ENCODE results near the gene C14orf132.
A peak's percentile ranks its signal among the peaks of the same experiment; 100 is the strongest.

The C14orf132 gene

DNA sequence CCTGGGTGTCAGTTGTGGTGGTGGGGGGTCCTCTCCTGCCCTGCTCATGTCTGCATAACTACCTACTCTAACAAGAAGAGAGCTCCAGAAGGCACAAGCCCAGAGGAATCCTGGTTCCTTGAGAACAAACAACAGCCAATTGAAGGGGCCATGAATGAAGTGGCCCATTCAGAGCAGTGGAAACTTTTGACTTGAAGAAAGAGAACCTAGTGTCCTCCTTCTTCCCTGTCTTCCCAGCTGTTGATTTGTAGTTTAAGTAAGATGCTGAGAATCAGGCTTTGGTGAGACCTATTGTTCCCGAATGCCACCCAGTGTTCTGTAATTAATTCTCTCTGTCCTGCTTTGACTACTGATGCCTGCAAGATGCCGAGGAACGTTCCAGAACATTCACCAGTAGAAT is 79.2 kb downstream of the C14orf132 start:
- TF ChIP-seq POLR2A (IDR thresholded peaks at IDR 0.05; ENCODE audit: low read depth, low read length) (no peak), TAF1 (IDR thresholded peaks at IDR 0.05; ENCODE audit: borderline replicate concordance, low read depth, low read length) (no peak), POLR2AphosphoS5 (IDR thresholded peaks at IDR 0.05; ENCODE audit: low read depth, low read length) (no peak)
- no peak for FAIRE-seq
- DNase-seq (ENCODE audit: insufficient read length) = no peak

DNA sequence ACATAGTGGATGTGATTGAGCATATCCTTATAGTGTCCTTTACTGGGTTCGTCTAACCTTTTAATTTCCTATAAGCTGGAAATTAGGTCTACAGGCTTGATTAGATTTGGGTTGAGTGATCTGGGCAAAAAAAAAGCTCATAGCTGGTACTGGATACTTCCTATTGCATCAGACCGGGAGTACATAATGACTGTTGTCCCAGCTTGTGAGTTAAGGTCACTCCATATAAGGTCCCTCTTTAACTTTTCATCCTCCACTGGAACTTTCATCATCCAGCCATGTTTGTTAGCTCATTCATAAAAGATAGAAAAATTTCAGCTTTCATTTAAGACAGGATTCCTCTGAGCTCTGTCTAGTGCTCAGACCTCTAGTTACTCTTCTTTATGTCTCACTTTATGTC is 80.8 kb downstream of the C14orf132 start:
- DNase-seq (ENCODE audit: insufficient read length) (no peak), FAIRE-seq (no peak)
- TF ChIP-seq POLR2AphosphoS5 (IDR thresholded peaks at IDR 0.05; ENCODE audit: low read depth, low read length) = no peak
- TF ChIP-seq TAF1 (IDR thresholded peaks at IDR 0.05; ENCODE audit: borderline replicate concordance, low read depth, low read length) = no peak
- TF ChIP-seq POLR2A (IDR thresholded peaks at IDR 0.05; ENCODE audit: low read depth, low read length) = no peak

DNA sequence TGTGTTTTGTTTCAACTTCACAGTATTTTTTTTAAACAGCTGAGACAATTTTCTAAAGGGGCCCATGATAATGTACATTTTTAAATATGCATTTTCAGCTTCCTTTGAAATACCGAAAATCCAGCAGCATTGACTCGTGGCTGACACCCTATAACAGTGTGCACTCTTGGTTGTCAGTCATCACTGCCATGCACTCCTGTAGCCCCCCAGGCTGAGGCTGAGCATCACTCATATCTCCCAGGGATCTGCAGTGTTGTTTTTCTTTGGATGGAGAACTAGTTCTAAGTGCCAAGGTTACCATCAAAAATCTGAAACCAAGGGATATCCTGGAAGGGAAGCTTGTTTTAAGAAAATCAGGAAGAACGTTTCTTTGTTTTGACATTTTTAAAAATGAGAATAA is 81.2 kb downstream of the C14orf132 start:
- DNase-seq (ENCODE audit: insufficient read length) (no peak), FAIRE-seq (no peak)
- no peak for TF ChIP-seq POLR2A (IDR thresholded peaks at IDR 0.05; ENCODE audit: low read depth, low read length)
- no peak for TF ChIP-seq TAF1 (IDR thresholded peaks at IDR 0.05; ENCODE audit: borderline replicate concordance, low read depth, low read length)
- TF ChIP-seq POLR2AphosphoS5 (IDR thresholded peaks at IDR 0.05; ENCODE audit: low read depth, low read length) = no peak

DNA sequence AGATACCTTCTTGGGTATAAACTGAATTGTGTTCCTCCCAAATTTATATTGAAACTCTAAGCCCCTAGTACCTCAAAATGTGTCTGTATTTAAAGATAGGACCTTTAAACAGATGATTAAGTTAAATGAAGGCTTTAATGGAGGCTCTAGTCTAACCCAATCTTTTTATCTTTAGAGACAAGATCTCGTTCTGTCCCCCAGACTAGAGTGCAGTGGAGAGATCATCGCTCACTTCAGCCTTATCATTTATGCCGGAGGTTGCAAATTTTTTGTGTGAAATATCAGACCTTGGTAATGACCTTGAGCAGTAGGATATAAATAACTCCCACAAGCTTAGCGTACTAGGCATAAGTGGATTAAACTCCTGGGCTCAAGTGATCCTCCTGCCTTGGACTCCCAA is 81.8 kb downstream of the C14orf132 start:
- TF ChIP-seq POLR2A (IDR thresholded peaks at IDR 0.05; ENCODE audit: low read depth, low read length) = no peak
- TF ChIP-seq TAF1 (IDR thresholded peaks at IDR 0.05; ENCODE audit: borderline replicate concordance, low read depth, low read length) = no peak
- TF ChIP-seq POLR2AphosphoS5 (IDR thresholded peaks at IDR 0.05; ENCODE audit: low read depth, low read length) = no peak
- FAIRE-seq (no peak), DNase-seq (ENCODE audit: insufficient read length) (no peak)

DNA sequence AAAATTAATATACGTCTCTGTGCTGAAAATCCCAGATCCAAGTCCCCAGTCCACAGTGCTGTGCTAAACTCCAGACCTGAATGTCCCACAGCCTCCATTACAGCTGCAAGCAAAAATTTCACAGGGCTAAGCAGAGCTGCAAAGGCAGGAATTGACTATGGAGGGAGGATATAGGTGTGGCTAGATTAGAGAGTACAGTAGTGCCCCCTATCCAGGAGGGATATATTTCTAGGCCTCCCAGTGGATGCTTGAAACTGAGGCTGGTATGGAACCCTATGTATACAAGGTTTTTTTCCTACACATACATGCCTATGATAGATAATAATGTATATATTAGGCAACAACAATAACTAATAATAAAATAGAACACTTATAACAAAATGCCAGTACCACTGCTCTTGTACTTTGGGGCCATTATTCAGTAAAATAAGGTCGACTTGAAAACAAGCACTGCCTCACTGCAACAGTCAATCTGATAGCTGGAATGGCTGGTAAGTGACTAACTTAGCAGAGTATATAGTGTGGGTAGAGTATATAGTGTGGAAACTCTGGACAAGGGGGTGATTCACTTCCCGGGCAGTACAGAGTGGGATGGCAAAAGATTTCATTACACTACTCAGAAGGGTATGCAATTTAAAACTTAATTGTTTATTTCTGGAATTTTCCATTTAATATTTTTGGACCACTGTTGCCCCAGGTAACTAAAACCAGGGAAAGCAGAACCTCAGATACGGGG is 82.7 kb downstream of the C14orf132 start:
- DNase-seq (ENCODE audit: insufficient read length) (no peak), FAIRE-seq (no peak)
- TF ChIP-seq POLR2A (IDR thresholded peaks at IDR 0.05; ENCODE audit: low read depth, low read length) (no peak), TAF1 (IDR thresholded peaks at IDR 0.05; ENCODE audit: borderline replicate concordance, low read depth, low read length) (no peak), POLR2AphosphoS5 (IDR thresholded peaks at IDR 0.05; ENCODE audit: low read depth, low read length) (no peak)

DNA sequence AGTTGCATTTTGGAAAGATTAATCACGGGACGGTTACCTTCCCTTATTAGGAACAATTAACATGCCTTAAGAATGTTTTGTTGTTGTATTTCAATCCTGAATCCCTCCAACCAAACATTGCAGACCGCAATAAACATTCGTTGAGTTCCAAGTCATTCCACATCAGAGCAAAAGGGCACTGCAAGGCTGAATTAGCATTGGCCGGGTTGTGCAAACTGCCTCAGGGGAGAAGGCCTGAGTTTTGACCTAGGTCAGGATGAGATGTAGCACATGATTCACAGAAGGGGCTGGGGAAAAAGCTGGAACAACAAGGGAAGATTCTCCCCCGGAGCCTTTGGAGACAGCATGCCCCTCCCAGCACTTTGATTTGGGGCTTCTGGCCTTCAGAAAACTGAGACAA is 83.3 kb downstream of the C14orf132 start:
- TF ChIP-seq TAF1 (IDR thresholded peaks at IDR 0.05; ENCODE audit: borderline replicate concordance, low read depth, low read length) (no peak), POLR2A (IDR thresholded peaks at IDR 0.05; ENCODE audit: low read depth, low read length) (no peak), POLR2AphosphoS5 (IDR thresholded peaks at IDR 0.05; ENCODE audit: low read depth, low read length) (no peak)
- FAIRE-seq (no peak), DNase-seq (ENCODE audit: insufficient read length) (no peak)

DNA sequence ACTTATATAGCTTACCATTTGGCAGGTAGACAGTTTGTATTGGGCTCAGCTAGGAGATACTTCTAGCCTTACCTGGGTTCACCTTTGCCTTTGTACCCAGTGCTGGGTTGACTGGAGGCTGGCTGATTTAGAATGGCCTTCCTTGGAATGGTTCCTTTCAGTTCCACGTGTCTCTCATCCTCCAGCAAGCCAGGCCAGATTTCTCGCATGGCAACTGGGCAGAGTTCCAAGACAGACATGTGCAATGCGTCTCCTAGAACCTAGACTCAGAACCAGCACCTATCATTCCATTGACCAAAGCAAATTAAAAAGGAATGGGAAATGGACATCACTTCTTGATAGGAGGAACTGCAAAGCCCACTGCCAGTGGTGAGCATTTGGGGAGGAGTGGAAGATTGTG is 86.4 kb downstream of the C14orf132 start:
- DNase-seq (ENCODE audit: insufficient read length) = no peak
- no peak for FAIRE-seq
- TF ChIP-seq POLR2A (IDR thresholded peaks at IDR 0.05; ENCODE audit: low read depth, low read length) (no peak), TAF1 (IDR thresholded peaks at IDR 0.05; ENCODE audit: borderline replicate concordance, low read depth, low read length) (no peak), POLR2AphosphoS5 (IDR thresholded peaks at IDR 0.05; ENCODE audit: low read depth, low read length) (no peak)

DNA sequence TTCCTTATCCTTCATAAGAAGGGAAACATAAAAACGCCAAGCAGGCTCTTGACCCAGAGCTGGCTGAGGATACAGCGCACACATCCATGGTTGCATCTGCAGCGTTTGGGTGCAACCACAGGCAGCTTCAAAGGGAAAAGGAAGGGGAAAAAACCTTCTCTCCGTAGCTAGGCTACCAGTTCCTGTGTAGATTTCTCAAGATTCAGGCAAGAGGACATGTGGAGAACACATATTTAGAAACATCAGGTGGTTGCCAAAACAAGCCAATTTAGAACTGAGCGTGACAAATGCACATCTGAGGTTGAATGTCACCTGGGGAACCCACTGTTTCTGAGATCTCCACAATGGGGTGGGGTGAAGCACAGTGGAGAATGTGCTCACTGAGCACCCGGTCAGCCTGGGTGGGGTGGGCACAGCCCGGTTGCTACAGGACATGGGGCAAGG is 87.2 kb downstream of the C14orf132 start:
- FAIRE-seq = peak; percentile 44
- no peak for DNase-seq (ENCODE audit: insufficient read length)
- TF ChIP-seq TAF1 (IDR thresholded peaks at IDR 0.05; ENCODE audit: borderline replicate concordance, low read depth, low read length) (no peak), POLR2AphosphoS5 (IDR thresholded peaks at IDR 0.05; ENCODE audit: low read depth, low read length) (no peak), POLR2A (IDR thresholded peaks at IDR 0.05; ENCODE audit: low read depth, low read length) (no peak)

DNA sequence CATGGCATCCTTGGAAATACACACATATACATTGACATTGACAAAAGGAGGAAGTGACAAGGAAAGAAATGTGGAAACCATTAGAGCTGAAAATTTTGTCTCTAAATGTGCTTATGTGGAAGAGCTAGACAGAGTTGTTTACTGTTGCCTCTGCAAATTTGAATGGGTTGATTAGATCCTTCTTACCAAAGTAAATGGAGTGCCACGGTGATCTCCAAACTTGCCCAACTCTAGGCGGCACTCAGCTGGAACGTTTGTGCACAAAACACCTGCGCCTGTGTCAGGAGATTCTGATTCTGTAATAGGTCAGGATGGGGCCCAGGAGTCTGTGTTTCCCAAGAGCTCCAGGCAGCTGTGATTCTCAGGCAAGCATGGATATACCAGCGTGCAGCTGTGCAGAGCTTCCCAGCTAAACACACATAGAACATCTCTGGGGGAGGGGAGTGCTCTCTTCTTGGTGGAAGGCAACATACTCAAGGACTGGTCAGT is 87.7 kb downstream of the C14orf132 start:
- no peak for TF ChIP-seq TAF1 (IDR thresholded peaks at IDR 0.05; ENCODE audit: borderline replicate concordance, low read depth, low read length)
- TF ChIP-seq POLR2AphosphoS5 (IDR thresholded peaks at IDR 0.05; ENCODE audit: low read depth, low read length) = no peak
- no peak for TF ChIP-seq POLR2A (IDR thresholded peaks at IDR 0.05; ENCODE audit: low read depth, low read length)
- FAIRE-seq = no peak

DNA sequence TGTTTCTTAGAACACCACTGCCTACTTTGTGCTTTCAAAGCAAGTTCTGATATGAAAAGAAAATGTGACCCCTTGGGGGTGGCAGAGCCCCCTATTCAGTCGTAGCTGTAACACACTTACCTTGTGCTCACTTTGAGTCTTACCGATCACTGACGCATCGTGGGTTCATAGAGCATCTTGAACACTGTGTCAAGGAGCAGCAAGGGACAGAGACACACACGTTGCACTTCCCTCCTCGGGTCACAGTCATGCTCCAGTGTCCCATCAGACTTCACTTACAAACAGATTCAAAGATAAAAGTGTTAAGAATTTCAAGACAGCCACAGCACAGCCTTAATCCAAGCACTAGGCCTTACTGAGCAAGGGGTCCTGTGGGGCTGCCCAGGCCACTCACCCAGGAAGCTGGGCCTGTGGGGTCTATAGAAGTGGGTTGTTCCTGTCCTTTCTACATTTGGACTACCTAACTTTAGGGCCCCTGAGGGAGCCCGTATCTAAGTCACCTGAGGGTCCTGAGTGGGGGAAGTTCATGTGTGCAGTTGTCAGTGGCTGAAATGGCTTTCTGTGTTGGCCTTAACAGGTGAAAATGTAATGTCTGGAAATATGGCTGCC is 90.1 kb downstream of the C14orf132 start:
- no peak for TF ChIP-seq POLR2AphosphoS5 (IDR thresholded peaks at IDR 0.05; ENCODE audit: low read depth, low read length)
- no peak for TF ChIP-seq TAF1 (IDR thresholded peaks at IDR 0.05; ENCODE audit: borderline replicate concordance, low read depth, low read length)
- no peak for TF ChIP-seq POLR2A (IDR thresholded peaks at IDR 0.05; ENCODE audit: low read depth, low read length)
- DNase-seq (ENCODE audit: insufficient read length) = no peak
- FAIRE-seq = no peak

More for the DNA sequence above, 87.7 kb downstream of the C14orf132 start:
- no peak for DNase-seq (ENCODE audit: insufficient read length)

DNA sequence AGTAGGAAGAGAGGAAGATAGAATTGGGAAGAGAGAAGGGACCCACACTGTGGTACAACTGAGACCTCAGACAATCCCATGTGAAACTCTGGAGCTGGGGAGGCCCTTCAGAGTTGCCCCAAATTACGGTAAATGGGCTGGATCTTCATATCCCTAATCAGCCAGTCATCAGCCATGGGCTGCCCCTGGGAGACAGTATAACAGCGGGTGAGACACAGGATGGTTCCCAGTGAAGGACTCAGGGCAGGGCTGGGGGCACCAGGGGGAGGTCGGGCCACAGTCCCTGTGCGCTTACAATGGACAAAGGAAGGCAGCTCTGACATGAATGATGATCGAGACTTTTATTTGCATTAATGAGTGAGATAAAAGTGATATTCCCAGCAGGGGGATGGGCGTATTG is 91.2 kb downstream of the C14orf132 start:
- no peak for TF ChIP-seq POLR2A (IDR thresholded peaks at IDR 0.05; ENCODE audit: low read depth, low read length)
- no peak for TF ChIP-seq TAF1 (IDR thresholded peaks at IDR 0.05; ENCODE audit: borderline replicate concordance, low read depth, low read length)
- TF ChIP-seq POLR2AphosphoS5 (IDR thresholded peaks at IDR 0.05; ENCODE audit: low read depth, low read length) = no peak
- FAIRE-seq = no peak
- no peak for DNase-seq (ENCODE audit: insufficient read length)

DNA sequence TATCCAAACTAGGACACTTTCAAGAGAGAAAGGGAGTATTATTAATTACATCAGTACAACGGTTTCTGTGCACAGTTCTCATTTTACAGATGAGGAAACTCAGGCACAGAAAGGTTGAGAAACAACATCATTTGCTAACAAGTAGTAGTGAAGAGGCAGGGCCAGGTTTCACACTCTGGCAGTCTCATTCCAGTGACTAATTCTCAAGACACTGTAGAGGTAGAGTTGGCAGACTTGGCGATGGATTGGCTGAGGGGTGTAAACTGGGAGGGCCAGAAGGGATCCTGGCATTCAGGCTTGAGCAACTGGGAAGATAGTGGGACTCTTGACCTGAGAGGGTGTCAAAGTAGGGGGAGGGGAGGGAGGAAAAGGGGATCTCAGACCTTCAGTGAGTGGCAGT is 91.7 kb downstream of the C14orf132 start:
- FAIRE-seq = no peak
- DNase-seq (ENCODE audit: insufficient read length) = no peak
- TF ChIP-seq POLR2AphosphoS5 (IDR thresholded peaks at IDR 0.05; ENCODE audit: low read depth, low read length) (no peak), TAF1 (IDR thresholded peaks at IDR 0.05; ENCODE audit: borderline replicate concordance, low read depth, low read length) (no peak), POLR2A (IDR thresholded peaks at IDR 0.05; ENCODE audit: low read depth, low read length) (no peak)

Measured in GM12892 (cell line).